H1 (cell line): Measurements from ENCODE around the gene RBBP8. TPM values are rescaled to one million over a fixed set of nuclear protein-coding genes. Genes with fewer than 3 reads are reported as not detected.

Experiments
- CTCF ChIA-PET: fragments of 300-600 bp; sonication (Branson Sonifier 250); formaldehyde crosslinking; loops from one replicate; lab custom pipeline; 2021; ENCODE audit not compliant: partially characterized antibody; lab: Charles Lee
- POLR2A ChIA-PET: fragments of 300-600 bp; sonication (Branson Sonifier 250); formaldehyde crosslinking; loops from one replicate; lab custom pipeline; 2021; ENCODE audit warnings: inconsistent platforms; ENCODE audit not compliant: partially characterized antibody; lab: Charles Lee
- DNase-seq, 2 experiments: peaks; one replicate each; pipeline versions ENCODE4 v3.0.0 to v3.0.0-alpha.2; 2010 to 2022; ENCODE audit warnings: low spot score in 2 of 2, low read depth in 1 of 2, mixed read lengths in 1 of 2
- FAIRE-seq: peaks from 2 replicates; lab custom pipeline; 2011; peaks lifted over from hg19 to GRCh38; lab: Jason Lieb, UNC
- H2AFZ ChIP-seq: 2 replicates; pipeline ENCODE4 v1.8.1; 2012; ENCODE audit warnings: low read length, inconsistent platforms
- H2AK5ac ChIP-seq: 2 replicates; pipeline ENCODE4 v1.6.1; 2013; ENCODE audit warnings: low read depth, low read length
- H2BK120ac ChIP-seq: replicated peaks from 2 replicates; pipeline ENCODE3; 2013; ENCODE audit warnings: low read depth, low read length, inconsistent platforms
- H2BK12ac ChIP-seq: 2 replicates; pipeline ENCODE4 v1.6.1; 2013; ENCODE audit warnings: low read depth, low read length
- H2BK15ac ChIP-seq: 2 replicates; pipeline ENCODE4 v1.6.1; 2013; ENCODE audit warnings: low read length
- H2BK20ac ChIP-seq: 2 replicates; pipeline ENCODE4 v1.6.1; 2013; ENCODE audit warnings: low read length
- H2BK5ac ChIP-seq: 2 replicates; pipeline ENCODE4 v1.6.1; 2013; ENCODE audit warnings: low read depth, low read length
- H3K14ac ChIP-seq: 2 replicates; pipeline ENCODE4 v1.6.1; 2013; ENCODE audit warnings: inconsistent platforms; ENCODE audit not compliant: insufficient read length
- H3K18ac ChIP-seq: 2 replicates; pipeline ENCODE4 v1.6.1; 2013; ENCODE audit warnings: low read length; ENCODE audit errors: extremely low read depth
- H3K23ac ChIP-seq: 2 replicates; pipeline ENCODE4 v1.6.1; 2013; ENCODE audit warnings: inconsistent platforms; ENCODE audit not compliant: insufficient read length
- H3K23me2 ChIP-seq: 2 replicates; pipeline ENCODE4 v1.6.1; 2013; ENCODE audit warnings: low read depth, low read length
- H3K27ac ChIP-seq: 2 replicates; pipeline ENCODE4 v1.6.1; 2011; ENCODE audit warnings: low read depth, low read length, inconsistent platforms
- H3K27me3 ChIP-seq, 4 experiments: replicated peaks in 1 of 4; 1 replicate in 1 of 4; 2 replicates in 3 of 4; pipeline versions ENCODE4 v1.6.1 to v1.8.1; 2011 to 2013; ENCODE audit warnings: low read length in 3 of 4, mild to moderate bottlenecking in 3 of 4, inconsistent platforms in 2 of 4, mixed read lengths in 2 of 4, moderate library complexity in 1 of 4; ENCODE audit not compliant: control insufficient read depth in 3 of 4, insufficient read depth in 3 of 4; ENCODE audit errors: extremely low read depth in 1 of 4
- H3K36me3 ChIP-seq, 4 experiments: 2 replicates each; pipeline versions ENCODE4 v1.6.1 to v1.8.1; 2011 to 2013; ENCODE audit warnings: mild to moderate bottlenecking in 4 of 4, low read length in 3 of 4, moderate library complexity in 2 of 4, control low read depth in 1 of 4, inconsistent platforms in 1 of 4; ENCODE audit not compliant: insufficient read depth in 4 of 4, control insufficient read depth in 2 of 4
- H3K4ac ChIP-seq: replicated peaks from 2 replicates; pipeline ENCODE3; 2013; ENCODE audit warnings: low read length, low read depth, mixed read lengths, inconsistent platforms; ENCODE audit not compliant: insufficient read length
- H3K4me1 ChIP-seq, 4 experiments: replicated peaks in 1 of 4; 1 replicate in 1 of 4; 2 replicates in 3 of 4; pipeline versions ENCODE4 v1.6.1 to v1.8.1; 2011 to 2013; ENCODE audit warnings: low read length in 3 of 4, inconsistent platforms in 2 of 4, mixed read lengths in 1 of 4; ENCODE audit not compliant: insufficient read depth in 4 of 4, control insufficient read depth in 3 of 4
- H3K4me2 ChIP-seq, 2 experiments: 2 replicates each; pipeline versions ENCODE4 v1.6.1 to v1.8.1; 2011 to 2013; ENCODE audit warnings: low read depth in 2 of 2, low read length in 2 of 2, control low read depth in 1 of 2, inconsistent platforms in 1 of 2, mild to moderate bottlenecking in 1 of 2; ENCODE audit not compliant: insufficient read depth in 1 of 2
- H3K4me3 ChIP-seq, 4 experiments: fragments of 200-600, 300-600 bp in 1 of 4; sonication (generic), shearing (Covaris generic), sonication (Bioruptor Twin) in 1 of 4; 2 replicates each; pipeline versions ENCODE4 v1.5.1 to v1.8.1; 2011 to 2016; ENCODE audit warnings: low read length in 4 of 4, low read depth in 3 of 4, control low read depth in 2 of 4, inconsistent platforms in 2 of 4, mild to moderate bottlenecking in 2 of 4, mixed read lengths in 1 of 4, moderate library complexity in 1 of 4; ENCODE audit not compliant: insufficient read depth in 2 of 4; ENCODE audit errors: extremely low read depth in 1 of 4
- H3K56ac ChIP-seq: replicated peaks from 2 replicates; pipeline ENCODE3; 2013; ENCODE audit warnings: low read depth, mild to moderate bottlenecking, mixed read lengths, low read length, inconsistent platforms; ENCODE audit not compliant: insufficient read length
- H3K79me1 ChIP-seq: 2 replicates; pipeline ENCODE4 v1.6.1; 2013; ENCODE audit warnings: low read depth, low read length, control low read depth
- H3K79me2 ChIP-seq, 2 experiments: 2 replicates each; pipeline versions ENCODE4 v1.6.1 to v1.8.1; 2012 to 2013; ENCODE audit warnings: low read length in 2 of 2, mild to moderate bottlenecking in 2 of 2, inconsistent platforms in 1 of 2; ENCODE audit not compliant: insufficient read depth in 2 of 2, control insufficient read depth in 1 of 2
- H3K9ac ChIP-seq, 4 experiments: replicated peaks in 1 of 4; 1 replicate in 1 of 4; 2 replicates in 3 of 4; pipeline versions ENCODE4 v1.6.1 to v1.8.1; 2011 to 2013; ENCODE audit warnings: low read depth in 3 of 4, low read length in 3 of 4, control low read depth in 2 of 4, mild to moderate bottlenecking in 2 of 4, moderate library complexity in 2 of 4, inconsistent platforms in 1 of 4; ENCODE audit errors: extremely low read depth in 1 of 4
- H3K9me3 ChIP-seq, 2 experiments: 2 replicates each; pipeline versions ENCODE4 v1.6.1 to v1.8.1; 2012 to 2013; ENCODE audit warnings: mild to moderate bottlenecking in 2 of 2, moderate library complexity in 2 of 2, control low read depth in 1 of 2, inconsistent platforms in 1 of 2, low read depth in 1 of 2, low read length in 1 of 2, mixed read lengths in 1 of 2; ENCODE audit not compliant: insufficient read depth in 2 of 2
- H4K20me1 ChIP-seq, 2 experiments: replicated peaks in 1 of 2; 2 replicates each; pipeline versions ENCODE3 to v1.8.1; 2011 to 2013; ENCODE audit warnings: inconsistent platforms in 2 of 2, low read length in 2 of 2, mild to moderate bottlenecking in 1 of 2; ENCODE audit not compliant: insufficient read depth in 2 of 2, control insufficient read depth in 1 of 2
- H4K5ac ChIP-seq: 2 replicates; pipeline ENCODE4 v1.6.1; 2013; ENCODE audit warnings: low read length, low read depth, mixed read lengths, inconsistent platforms; ENCODE audit not compliant: insufficient read length
- H4K8ac ChIP-seq: 2 replicates; pipeline ENCODE4 v1.8.0; 2013; ENCODE audit warnings: mild to moderate bottlenecking, moderate library complexity, low read length, inconsistent platforms; ENCODE audit not compliant: insufficient read depth; ENCODE audit errors: extremely low read depth
- H4K91ac ChIP-seq: replicated peaks from 2 replicates; pipeline ENCODE3; 2013; ENCODE audit warnings: low read length, mixed read lengths, inconsistent platforms; ENCODE audit not compliant: insufficient read length
- CREB1 ChIP-seq: IDR thresholded peaks from 2 replicates; pipeline ENCODE4 v1.6.1; 2012; ENCODE audit warnings: inconsistent platforms
- WGBS, 2 experiments: shearing (Covaris generic) in 1 of 2; methylation state at CpG; one replicate each; pipeline versions ENCODE4 v1.1.6 to v1.1.7; 2013 to 2015; ENCODE audit warnings: low lambda C conversion rate in 2 of 2, mixed read lengths in 2 of 2, inconsistent platforms in 1 of 2, low coverage in 1 of 2, missing lambda C conversion rate in 1 of 2; ENCODE audit not compliant: insufficient replicate concordance in 2 of 2, insufficient coverage in 1 of 2, insufficient read length in 1 of 2; ENCODE audit errors: extremely low coverage in 1 of 2, missing lambda C conversion rate in 1 of 2; 5-methylcytosine and 5-hydroxymethylcytosine counted together
- polyA plus RNA-seq, 7 experiments: library from polyadenylated mRNA; depleted of rRNA in 3 of 7; stranded (reverse) in 5 of 7; unstranded in 2 of 7; fragments of >200 nt in 5 of 7; fragments of 200-250 nt in 2 of 7; gene quantifications; 1 replicate in 5 of 7; 2 replicates in 1 of 7; 4 replicates in 1 of 7; pipeline versions ENCODE4 v1.2.1 to v1.2.3, GENCODE V29; 2011 to 2013; ENCODE audit warnings: missing spikeins in 2 of 7, mixed read lengths in 2 of 7
- total RNA-seq: library from RNA; stranded (reverse); fragmentation: NEBNext Ultra II Directional; extraction: Animal tissue kit (Norgen Biotek cat#: 25700); gene quantifications from 2 replicates; pipeline ENCODE4 v1.2.1, GENCODE V29; 2021

The RBBP8 gene
- total and polyA plus RNA-seq, 2 of the 8 experiments (the other 6 are each of a cell fraction or from before 2014, with no cell fraction given) = 16.1 to 65.8 TPM

GRCh38 chr18:22980394-22980793, 47.3 kb downstream of the RBBP8 start:
- no peak overlapping the region for H2AK5ac ChIP-seq
- TF ChIP-seq CREB1 = no peak
- H2AFZ ChIP-seq = no peak overlapping the region
- no peak overlapping the region for H2BK20ac ChIP-seq
- DNase-seq = no peak
- no peak overlapping the region for H3K9ac ChIP-seq
- no peak overlapping the region for H3K4ac ChIP-seq
- no peak overlapping the region for H2BK5ac ChIP-seq
- H2BK15ac ChIP-seq = no peak overlapping the region
- no peak overlapping the region for H4K5ac ChIP-seq
- H3K79me1 ChIP-seq = no peaks in the 10 kb centered on the region
- H4K91ac ChIP-seq = no peak overlapping the region
- H3K14ac ChIP-seq = no peak overlapping the region
- H3K23me2 ChIP-seq = no peaks in the 10 kb centered on the region
- H2BK12ac ChIP-seq = no peak overlapping the region
- FAIRE-seq = no peak
- H4K20me1 ChIP-seq = no peaks in the 10 kb centered on the region
- H3K23ac ChIP-seq = no peak overlapping the region
- H3K56ac ChIP-seq = no peak overlapping the region
- no peaks in the 10 kb centered on the region for H3K4me1 ChIP-seq
- 100% methylated on average over 1 of the region's 1 CpG; no CpG with 5 or more reads in 1 of the 2 experiments for WGBS, 2 experiments
- no peaks in the 10 kb centered on the region for H3K79me2 ChIP-seq
- no peak overlapping the region for H4K8ac ChIP-seq
- H3K27me3 ChIP-seq = no peaks in the 10 kb centered on the region
- peaks cover 1 to 16% (median 4%) of the 10 kb centered on the region in 4 experiments; a peak in 4 of 8 replicates for H3K36me3 ChIP-seq
- no peak overlapping the region for H3K4me2 ChIP-seq
- no peak overlapping the region for H3K27ac ChIP-seq
- ChIA-PET CTCF (interaction anchor here (1.5 to 4.2 kb wide), 2 partner anchors 163 to 167 kb away, joined by 3 to 35 read pairs; no protein-coding TSS in a partner anchor), POLR2A (no interaction called here)
- H3K18ac ChIP-seq = no peak overlapping the region
- no peak overlapping the region for H2BK120ac ChIP-seq
- no peaks in the 10 kb centered on the region for H3K9me3 ChIP-seq
- no peak overlapping the region for H3K4me3 ChIP-seq
